ENCODE measurements around the gene ARMH3.

ARMH3 gene

GRCh38 chr10:101881036-101881774, 174.8 kb downstream of the ARMH3 start:
- no peak for DNase-seq (ENCODE audit: extremely low read depth, insufficient read length)
- H3K27me3 ChIP-seq (replicated peaks; ENCODE audit: control insufficient read depth, insufficient read depth, low read length), result no peaks in the 10 kb centered on the region
- no peaks in the 10 kb centered on the region for H3K36me3 ChIP-seq (ENCODE audit: control insufficient read depth, insufficient read depth, low read length)
- H3K4me3 ChIP-seq (replicated peaks; ENCODE audit: low read depth, low read length), result no peak overlapping the region
- TF ChIP-seq CTCF (IDR thresholded peaks at IDR 0.05; ENCODE audit: insufficient read depth, low read length, poor library complexity, severe bottlenecking), result no peak

- TF ChIP-seq CTCF (IDR thresholded peaks at IDR 0.05; ENCODE audit: insufficient read depth, low read length, poor library complexity, severe bottlenecking), result no peak
- H3K27me3 ChIP-seq (replicated peaks; ENCODE audit: control insufficient read depth, insufficient read depth, low read length), result no peaks in the 10 kb centered on the region
These were observed 175.8 kb downstream of the ARMH3 start for GRCh38 chr10:101880232-101880573.

GRCh38 chr10:101879456-101880231, 176.3 kb downstream of the ARMH3 start:
- Histone ChIP-seq H3K4me3 (replicated peaks; ENCODE audit: low read depth, low read length) (no peak overlapping the region), H3K27me3 (replicated peaks; ENCODE audit: control insufficient read depth, insufficient read depth, low read length) (no peaks in the 10 kb centered on the region), H3K36me3 (ENCODE audit: control insufficient read depth, insufficient read depth, low read length) (no peaks in the 10 kb centered on the region; the same call in 1 of the 2 replicates)
- no peak for DNase-seq (ENCODE audit: extremely low read depth, insufficient read length)
- no peak for TF ChIP-seq CTCF (IDR thresholded peaks at IDR 0.05; ENCODE audit: insufficient read depth, low read length, poor library complexity, severe bottlenecking)

More at GRCh38 chr10:101880232-101880573, 175.8 kb downstream of the ARMH3 start:
- no peaks in the 10 kb centered on the region for H3K36me3 ChIP-seq (ENCODE audit: control insufficient read depth, insufficient read depth, low read length)
- no peak for DNase-seq (ENCODE audit: extremely low read depth, insufficient read length)
- no peak overlapping the region for H3K4me3 ChIP-seq (replicated peaks; ENCODE audit: low read depth, low read length)

- TF ChIP-seq CTCF (IDR thresholded peaks at IDR 0.05; ENCODE audit: insufficient read depth, low read length, poor library complexity, severe bottlenecking), result no peak
- DNase-seq (ENCODE audit: extremely low read depth, insufficient read length), result no peak
- no peak overlapping the region for H3K4me3 ChIP-seq (replicated peaks; ENCODE audit: low read depth, low read length)
These were observed 177.1 kb downstream of the ARMH3 start for GRCh38 chr10:101878869-101879268.

GRCh38 chr10:101875068-101875688, 180.8 kb downstream of the ARMH3 start:
- H3K36me3 ChIP-seq (ENCODE audit: control insufficient read depth, insufficient read depth, low read length), result no peaks in the 10 kb centered on the region; the same call in 1 of the 2 replicates
- no peaks in the 10 kb centered on the region for H3K27me3 ChIP-seq (replicated peaks; ENCODE audit: control insufficient read depth, insufficient read depth, low read length)
- no peak for DNase-seq (ENCODE audit: extremely low read depth, insufficient read length)
- H3K4me3 ChIP-seq (replicated peaks; ENCODE audit: low read depth, low read length), result no peak overlapping the region
- TF ChIP-seq CTCF (IDR thresholded peaks at IDR 0.05; ENCODE audit: insufficient read depth, low read length, poor library complexity, severe bottlenecking), result no peak

More at GRCh38 chr10:101878869-101879268, 177.1 kb downstream of the ARMH3 start:
- H3K27me3 ChIP-seq (replicated peaks; ENCODE audit: control insufficient read depth, insufficient read depth, low read length), result no peaks in the 10 kb centered on the region
- H3K36me3 ChIP-seq (ENCODE audit: control insufficient read depth, insufficient read depth, low read length), result no peaks in the 10 kb centered on the region; the same call in 1 of the 2 replicates
